Tongue (tissue), 3 donors: ENCODE results near the gene NOTCH1. TPM values are rescaled to one million over a fixed set of nuclear protein-coding genes. Genes with fewer than 3 reads are reported as not detected.

ENCODE experiments used
- DNase-seq: peaks from one replicate; pipeline ENCODE4 v3.0.0-alpha.2; 2015
- small RNA-seq: library from RNA; depleted of rRNA; stranded (forward); fragments of <200 nt; gene quantifications from one replicate; pipeline ENCODE3, GENCODE V24; 2014; ENCODE audit warnings: low replicate concordance
- total RNA-seq: library from RNA; depleted of rRNA; stranded (reverse); fragments of >200 nt; gene quantifications from one replicate; pipeline ENCODE4 v1.2.3, GENCODE V29; 2014

Gene NOTCH1
- total RNA-seq, 1 donor from 2014 or later: 45.4 TPM

- DNase-seq: no peak
Measured at GRCh38 chr9:136462664-136463063, 83.2 kb downstream of the NOTCH1 start.

GRCh38 chr9:136460772-136461325 is 85.0 kb downstream of the NOTCH1 start:
- no peak for DNase-seq

- DNase-seq: no peak
Measured at GRCh38 chr9:136459425-136459824, 86.4 kb downstream of the NOTCH1 start.

- DNase-seq: no peak
Measured at GRCh38 chr9:136457326-136457725, 88.5 kb downstream of the NOTCH1 start.

- DNase-seq: no peak
Measured at GRCh38 chr9:136456258-136456657, 89.6 kb downstream of the NOTCH1 start.

- DNase-seq: no peak
Measured at GRCh38 chr9:136455043-136456002, 90.5 kb downstream of the NOTCH1 start.

- no peak for DNase-seq
Measured at GRCh38 chr9:136454026-136454796, 91.6 kb downstream of the NOTCH1 start.

- DNase-seq: no peak
Measured at GRCh38 chr9:136453326-136453725, 92.5 kb downstream of the NOTCH1 start.

GRCh38 chr9:136451221-136451877 is 94.5 kb downstream of the NOTCH1 start:
- no peak for DNase-seq

- no peak for DNase-seq
Measured at GRCh38 chr9:136448655-136449054, 97.2 kb downstream of the NOTCH1 start.

GRCh38 chr9:136447173-136447778 is 98.6 kb downstream of the NOTCH1 start:
- no peak for DNase-seq

- DNase-seq: no peak
Measured at GRCh38 chr9:136445799-136446198, 100.0 kb downstream of the NOTCH1 start.

Small RNA genes lying within 50 kb of the gene (small RNA-seq; reads per million reads assigned to genes)
- gene MIR4673: 0.05 reads per million
- gene MIR4674: not detected

Other genes starting within 250 kb of the NOTCH1 start
- 0.51 TPM for gene CCDC187, start 242.0 kb downstream of the NOTCH1 start, total RNA-seq
- gene GPSM1, start 218.5 kb downstream of the NOTCH1 start, total RNA-seq: 27.0 TPM
- gene DNLZ, start 182.3 kb downstream of the NOTCH1 start, total RNA-seq: 9.2 TPM
- gene CARD9, start 172.4 kb downstream of the NOTCH1 start, total RNA-seq: 4.3 TPM
- 11.5 TPM for gene SNAPC4, start 145.9 kb downstream of the NOTCH1 start, total RNA-seq
- gene ENTR1, start 135.4 kb downstream of the NOTCH1 start, total RNA-seq: 22.6 TPM
- gene PMPCA, start 135.4 kb downstream of the NOTCH1 start, total RNA-seq: 57.1 TPM
- gene INPP5E, start 106.2 kb downstream of the NOTCH1 start, total RNA-seq: 8.4 TPM
- 29.4 TPM for gene SEC16A, start 63.0 kb downstream of the NOTCH1 start, total RNA-seq
- gene EGFL7, start 116.9 kb upstream of the NOTCH1 start, total RNA-seq: 57.1 TPM
- 24.6 TPM for gene AGPAT2, start 141.4 kb upstream of the NOTCH1 start, total RNA-seq
- gene DIPK1B, start 166.5 kb upstream of the NOTCH1 start, total RNA-seq: 18.3 TPM
- not detected for gene LCN10, start 196.9 kb upstream of the NOTCH1 start, total RNA-seq
- not detected for gene LCN6, start 202.5 kb upstream of the NOTCH1 start, total RNA-seq
- gene LCN8, start 212.2 kb upstream of the NOTCH1 start, total RNA-seq: 2.1 TPM
- not detected for gene LCN15, start 218.5 kb upstream of the NOTCH1 start, total RNA-seq
- 50.2 TPM for gene TMEM141, start 245.3 kb upstream of the NOTCH1 start, total RNA-seq